Activated CD4-positive, alpha-beta T cell treated with anti-CD3 and anti-CD28 coated beads, Interleukin-2, amount 50 U/mL, for 16 hours (primary cell): ENCODE results near the gene PCK2.

Experiments
- DNase-seq: peaks from one replicate; pipeline ENCODE4 v3.0.0-alpha.2; 2020

Gene PCK2

DNA sequence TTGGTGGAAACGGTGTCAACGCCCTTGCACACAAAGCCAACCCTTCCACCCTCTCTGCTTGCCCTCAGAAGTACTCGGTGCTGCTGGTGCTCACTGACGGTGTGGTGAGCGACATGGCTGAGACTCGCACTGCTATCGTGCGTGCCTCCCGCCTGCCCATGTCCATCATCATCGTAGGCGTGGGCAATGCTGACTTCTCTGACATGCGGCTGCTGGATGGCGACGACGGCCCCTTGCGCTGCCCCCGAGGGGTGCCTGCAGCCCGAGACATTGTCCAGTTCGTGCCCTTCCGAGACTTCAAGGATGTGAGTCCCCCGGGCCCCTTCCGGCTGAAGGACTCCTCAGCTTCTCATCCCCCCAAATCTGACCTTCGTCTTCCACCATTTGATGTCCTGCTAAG lies 17.0 kb upstream of the PCK2 start:
- DNase-seq, result no peak

DNA sequence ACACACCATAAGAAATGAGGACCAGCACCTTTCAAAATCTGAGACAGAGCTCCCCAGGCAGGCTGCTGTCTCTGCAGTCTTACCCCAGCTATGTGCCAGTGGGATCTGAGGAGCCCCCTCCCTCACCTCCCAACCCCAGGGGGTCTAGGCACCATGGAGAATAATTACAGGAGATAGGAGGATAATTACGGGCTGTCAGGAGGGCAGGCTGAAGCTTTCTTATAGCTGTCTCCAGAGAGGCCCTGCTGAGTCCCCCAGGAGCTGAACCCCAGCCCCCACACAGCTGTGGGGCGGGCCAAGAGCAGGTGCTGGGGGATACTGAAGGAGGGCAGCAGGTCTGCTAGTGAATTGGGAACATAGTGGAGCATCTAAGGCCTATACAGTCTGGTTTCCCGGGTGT lies 16.0 kb upstream of the PCK2 start:
- DNase-seq, result no peak

DNA sequence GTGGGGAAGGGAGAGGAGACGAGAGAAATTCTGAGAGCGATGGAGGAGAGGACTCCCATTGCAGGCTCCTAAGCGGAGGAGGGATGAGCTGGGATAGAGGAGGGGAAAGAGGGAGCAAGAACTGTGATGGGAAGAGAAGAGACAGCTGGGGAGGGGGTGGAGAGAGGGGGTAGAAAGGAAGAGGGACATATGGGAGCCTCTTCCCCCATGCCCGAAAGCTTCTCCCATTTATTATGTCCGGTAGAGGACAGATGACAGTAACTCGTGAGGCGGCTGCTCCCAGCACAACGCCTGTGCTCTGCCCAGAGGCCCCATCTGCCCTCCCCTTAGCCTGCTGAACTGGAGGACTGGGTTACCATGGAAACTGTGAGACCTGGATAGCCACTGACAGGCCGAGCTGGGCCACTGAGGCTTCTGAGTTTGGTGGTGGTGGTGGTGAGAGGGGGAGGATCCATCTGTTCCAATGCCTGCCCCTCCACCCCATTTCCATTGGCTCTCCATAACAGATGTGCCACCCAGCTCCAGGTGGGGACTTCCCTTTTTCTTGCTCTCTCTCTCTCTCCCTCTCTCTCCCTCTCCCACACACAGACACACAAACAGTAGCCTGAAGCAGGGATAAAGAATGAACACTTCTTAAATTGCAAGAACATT lies 14.5 kb upstream of the PCK2 start:
- DNase-seq, result no peak

DNA sequence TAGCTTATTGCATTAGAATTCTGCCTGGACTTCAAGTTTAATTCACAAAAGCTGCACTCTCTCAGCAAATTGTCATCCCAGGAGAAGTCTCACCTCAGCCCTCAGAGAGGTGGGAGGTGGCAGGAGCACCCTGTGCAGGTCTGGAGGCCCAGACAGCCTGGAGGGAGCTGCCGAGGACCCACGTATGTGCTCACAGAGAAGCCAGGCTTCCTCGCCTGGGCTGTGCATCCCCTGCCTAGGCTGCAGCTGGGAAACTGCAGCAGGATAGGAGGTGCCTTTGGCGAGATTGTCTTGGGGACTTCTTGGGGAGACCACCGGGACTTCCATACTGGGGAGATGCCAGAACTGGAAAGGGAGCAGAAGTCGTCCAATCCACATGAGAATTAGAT lies 14.0 kb upstream of the PCK2 start:
- DNase-seq, result no peak

DNA sequence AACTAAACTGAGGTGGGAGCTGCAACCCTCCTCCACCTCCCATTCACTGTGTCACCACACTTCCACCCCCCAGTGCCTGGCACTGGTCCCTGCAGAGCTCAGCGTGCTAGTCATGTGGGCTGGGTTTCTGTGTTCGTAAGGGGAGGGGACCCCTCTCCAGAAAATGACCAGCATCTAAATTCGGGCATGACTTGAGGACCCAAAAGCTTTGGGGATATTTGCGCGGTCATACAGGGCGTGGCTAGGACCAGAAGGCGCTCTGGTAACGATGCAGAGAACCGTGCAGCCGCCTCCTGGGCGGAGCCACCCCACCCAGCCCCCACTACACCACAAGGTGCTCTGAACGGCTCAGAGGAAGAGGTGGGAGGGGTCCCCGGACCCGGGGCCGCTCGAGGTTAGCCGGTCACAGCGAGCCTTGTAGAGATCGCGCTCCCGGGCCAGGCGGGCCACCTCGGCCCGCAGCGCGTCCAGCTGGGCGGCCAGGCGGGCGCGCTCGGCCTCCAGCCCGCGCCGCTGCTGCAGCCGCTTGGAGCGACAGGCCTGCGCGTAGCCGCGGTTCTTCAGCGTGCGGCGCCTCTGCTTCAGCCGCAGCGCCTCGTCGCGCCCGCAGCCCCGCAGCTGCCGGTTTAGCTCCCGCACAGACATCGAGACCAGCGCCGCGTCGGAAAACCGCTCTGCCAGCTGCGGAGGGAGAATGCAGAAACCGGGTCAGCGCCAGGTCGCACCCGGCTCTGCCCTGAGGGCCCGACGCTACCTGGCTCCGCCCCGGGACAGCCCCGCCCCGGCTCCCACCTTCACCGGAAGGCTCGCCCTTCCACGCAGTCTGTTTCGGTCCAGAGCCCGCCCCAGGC lies 13.0 kb upstream of the PCK2 start:
- DNase-seq, result peak; percentile 71

DNA sequence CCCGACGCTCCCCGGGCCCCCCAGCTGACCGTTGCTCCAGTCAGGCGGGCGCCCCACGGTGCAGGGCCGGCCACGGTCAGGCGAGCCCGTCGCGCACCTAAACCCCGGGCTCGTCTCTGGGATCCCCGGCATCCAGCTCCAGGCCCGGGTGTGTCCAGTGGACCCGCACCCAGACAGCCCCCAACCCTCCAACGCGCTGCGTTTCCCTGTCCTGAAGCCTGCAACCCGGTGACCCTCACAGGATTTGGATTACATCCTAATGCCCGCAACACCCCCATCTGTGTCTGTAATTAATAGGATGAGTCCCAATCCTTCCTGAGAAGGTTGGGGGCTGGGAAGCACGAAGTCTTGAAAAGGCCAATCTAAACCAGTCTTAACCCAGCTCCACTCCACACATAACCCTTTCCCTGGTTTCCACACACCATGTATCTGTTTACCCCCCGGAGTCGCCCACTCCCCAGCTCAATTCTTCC lies 12.3 kb upstream of the PCK2 start:
- DNase-seq, result no peak

DNA sequence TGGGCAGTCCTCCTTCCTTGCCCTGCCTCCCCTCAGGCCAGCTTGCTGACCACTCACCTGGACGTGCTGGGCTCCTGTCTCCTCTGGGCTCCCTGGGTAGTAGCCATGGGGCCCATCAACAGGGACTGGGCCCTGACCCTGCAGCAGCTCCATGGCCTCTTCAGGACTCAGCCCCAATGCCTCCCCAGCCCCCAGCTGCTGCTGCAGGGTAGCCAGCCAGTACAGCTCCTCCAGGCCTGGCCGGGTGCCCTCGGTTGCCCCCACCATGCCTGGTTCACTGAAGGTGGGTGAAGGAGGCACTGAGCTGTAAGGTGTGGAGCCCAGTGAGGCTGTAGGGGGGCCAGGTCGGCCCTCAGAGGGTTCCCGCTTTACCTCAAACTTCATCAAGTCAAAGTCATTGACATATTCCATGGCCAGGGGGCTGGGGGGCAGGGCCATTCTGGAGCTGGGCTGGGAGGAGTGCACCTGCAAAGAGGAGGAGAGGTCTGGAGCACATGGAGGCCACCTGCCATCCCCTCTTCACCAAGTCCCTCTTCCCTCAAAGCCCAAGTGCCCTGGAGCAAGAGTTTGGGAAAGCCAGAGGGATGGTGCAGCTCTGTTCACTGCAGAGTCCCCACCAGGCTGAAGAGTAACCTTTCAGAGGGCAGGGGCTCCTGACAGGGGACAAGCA lies 11.6 kb upstream of the PCK2 start:
- DNase-seq, result no peak

DNA sequence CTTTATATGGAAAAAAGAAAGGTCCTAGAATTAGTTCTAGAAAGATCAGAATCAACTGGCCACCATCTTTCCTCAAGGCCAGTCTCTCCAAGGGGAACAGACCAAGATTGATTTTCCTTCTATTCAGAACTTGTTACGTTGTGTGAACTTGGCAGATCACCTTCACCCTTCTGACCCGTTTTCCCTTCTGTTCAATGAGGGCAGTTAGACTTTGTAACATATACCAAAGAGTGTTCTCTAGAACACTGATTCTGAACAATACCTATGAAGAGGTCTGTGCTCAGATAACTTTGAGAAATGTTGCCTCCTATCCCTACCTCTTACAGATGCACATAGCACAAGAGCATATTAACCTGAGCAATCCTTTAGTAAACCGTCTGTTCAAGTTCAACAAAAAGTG lies 10.6 kb upstream of the PCK2 start:
- no peak for DNase-seq

DNA sequence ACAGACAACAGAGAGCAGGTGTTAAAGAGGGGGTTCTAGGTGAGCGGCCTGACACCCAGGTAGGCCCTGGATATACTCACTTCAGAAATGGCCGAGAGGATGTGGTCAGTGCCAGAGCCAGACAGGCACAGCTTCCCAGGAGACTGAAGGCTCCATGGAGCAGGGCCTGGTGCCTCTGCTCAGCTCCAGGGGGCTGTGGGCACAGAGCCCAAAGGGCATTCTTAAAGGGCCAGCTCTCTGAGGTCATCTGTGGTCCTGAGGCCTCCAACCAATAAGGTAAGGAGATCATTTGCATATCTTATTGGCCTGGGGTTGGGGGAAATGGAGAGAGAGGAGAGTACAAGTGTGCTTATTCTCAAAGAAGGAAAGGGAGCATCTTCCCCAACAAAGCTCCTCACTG lies 9.7 kb upstream of the PCK2 start:
- DNase-seq, result no peak

DNA sequence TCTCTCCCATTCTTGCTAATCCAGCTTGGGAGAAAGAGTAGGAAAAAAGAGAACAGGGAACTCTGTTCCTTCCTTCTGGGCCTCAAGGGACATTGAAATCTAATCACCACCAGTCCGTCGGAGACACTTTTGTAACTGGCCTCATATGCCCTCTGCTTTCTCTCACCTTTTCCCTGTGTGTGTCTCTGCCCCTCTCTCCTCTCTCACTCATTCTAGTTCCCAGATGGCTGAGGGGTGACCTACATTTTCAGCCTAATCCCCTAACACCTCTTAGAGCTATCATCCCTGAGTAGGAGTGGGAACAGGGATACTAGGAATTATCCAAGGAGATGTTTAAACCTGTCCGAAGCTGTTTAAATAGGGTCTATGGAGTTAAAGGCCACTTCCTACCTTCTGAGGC lies 8.9 kb upstream of the PCK2 start:
- DNase-seq, result no peak

DNA sequence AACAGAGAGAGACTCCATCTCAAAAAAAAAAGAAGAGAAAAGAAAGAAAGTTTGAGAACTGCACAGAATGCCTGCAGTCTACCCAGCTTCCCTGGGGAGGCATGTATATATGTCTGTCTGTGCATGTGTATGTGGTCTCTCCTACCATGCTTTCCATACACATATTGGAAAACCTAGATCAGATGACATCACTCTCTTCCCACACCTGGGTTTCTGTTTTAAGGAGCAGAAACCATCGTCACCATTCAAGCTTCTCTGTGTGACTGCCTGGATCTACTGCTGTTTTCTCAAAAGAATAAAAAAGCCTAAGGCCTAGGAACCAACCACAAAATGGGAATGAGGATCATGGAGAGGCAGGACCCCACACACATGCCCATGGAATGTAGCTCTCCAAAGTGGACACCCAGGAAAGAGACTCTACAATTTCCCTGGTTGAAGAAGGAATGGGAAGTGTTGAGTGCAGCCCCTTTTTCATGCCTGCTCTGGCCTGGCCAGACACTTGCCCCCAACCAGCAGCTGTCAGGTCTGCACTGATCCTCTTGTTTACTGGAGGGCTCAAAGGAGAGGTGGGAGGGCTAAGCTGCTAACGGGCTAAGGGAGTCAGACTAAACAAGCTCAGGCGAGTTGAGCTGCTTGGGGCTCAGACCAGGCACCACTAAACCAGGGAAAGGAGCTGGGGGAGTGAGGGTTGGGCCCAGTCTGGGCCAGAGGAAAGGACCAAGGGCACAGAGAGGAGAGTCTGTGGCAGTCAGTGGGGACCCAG lies 7.7 kb upstream of the PCK2 start:
- no peak for DNase-seq

DNA sequence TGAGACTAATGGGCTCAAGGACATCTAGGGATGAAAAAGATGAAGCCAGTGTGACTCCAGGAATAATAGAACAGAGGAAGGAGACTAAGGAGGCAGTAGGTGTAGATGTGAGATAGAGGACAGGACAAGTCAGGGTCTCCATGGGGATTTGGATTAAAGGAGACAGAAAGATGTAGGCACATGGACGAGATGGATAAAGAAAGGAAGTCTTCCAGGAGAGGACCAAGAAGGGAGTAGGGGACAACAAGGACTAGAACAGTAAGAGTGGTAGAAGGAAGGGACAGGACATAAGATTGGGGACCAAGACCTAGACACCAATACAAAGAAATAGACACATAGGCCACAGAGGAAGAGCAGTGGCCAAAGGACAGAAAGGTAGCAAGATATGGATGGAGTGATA lies 7.1 kb upstream of the PCK2 start:
- DNase-seq, result no peak

DNA sequence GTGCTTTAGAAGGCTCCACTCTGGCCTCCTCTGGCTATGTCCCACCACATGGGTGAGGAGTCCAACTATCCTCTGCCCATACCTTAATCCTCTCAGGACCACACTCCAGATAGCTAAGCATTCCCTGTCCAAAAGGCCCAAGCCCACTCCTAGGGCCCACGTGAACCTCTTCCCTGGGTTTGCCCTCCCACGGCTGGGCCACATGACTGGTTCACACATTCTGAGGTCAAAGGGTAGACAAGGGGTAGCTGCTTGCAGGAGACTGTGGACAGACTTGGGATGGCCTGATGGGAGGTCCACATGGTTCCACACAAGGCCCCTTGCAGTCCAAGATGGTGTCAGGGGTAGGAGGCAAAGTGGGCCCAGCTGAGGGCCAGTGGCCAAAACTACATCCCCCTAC lies 6.0 kb upstream of the PCK2 start:
- DNase-seq, result no peak

DNA sequence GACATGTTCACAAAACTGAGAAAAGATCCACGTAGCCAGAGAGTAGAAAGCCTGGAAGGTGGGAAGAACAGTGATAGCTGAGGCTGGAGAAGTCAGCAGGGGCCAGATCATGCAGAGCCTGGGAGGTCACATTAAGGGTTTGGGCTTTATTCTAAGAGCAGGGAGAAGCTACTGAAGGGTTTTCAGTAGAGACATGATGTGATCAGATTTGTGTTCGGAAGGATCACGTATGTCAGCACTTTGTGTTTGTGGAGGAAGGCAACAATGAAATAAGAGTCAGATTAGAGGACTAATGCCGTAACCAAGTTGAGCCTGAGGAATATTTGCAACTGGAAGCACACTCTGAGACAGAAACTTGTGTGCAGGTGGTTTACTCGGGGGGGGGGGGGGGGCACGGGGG lies 4.2 kb upstream of the PCK2 start:
- DNase-seq, result no peak

DNA sequence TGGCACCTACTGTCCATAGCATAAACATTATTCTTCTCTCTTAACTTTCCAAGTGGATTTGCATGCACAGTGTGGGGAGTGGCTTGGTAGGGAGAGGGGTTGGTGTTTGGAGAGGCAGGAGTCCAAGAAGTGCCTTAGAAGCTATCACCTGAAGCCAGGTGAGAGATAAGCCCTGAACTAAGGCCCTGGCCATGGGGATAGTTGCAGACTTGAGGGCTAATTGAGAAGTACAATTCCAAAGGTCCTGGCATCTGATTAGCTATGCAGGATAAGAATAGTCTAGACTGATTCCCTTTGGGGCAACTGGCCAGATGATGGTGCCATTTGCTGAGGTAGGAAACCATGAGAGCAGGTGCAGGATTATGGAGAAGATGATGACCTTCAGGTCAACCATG lies 2.0 kb upstream of the PCK2 start:
- DNase-seq, result no peak

DNA sequence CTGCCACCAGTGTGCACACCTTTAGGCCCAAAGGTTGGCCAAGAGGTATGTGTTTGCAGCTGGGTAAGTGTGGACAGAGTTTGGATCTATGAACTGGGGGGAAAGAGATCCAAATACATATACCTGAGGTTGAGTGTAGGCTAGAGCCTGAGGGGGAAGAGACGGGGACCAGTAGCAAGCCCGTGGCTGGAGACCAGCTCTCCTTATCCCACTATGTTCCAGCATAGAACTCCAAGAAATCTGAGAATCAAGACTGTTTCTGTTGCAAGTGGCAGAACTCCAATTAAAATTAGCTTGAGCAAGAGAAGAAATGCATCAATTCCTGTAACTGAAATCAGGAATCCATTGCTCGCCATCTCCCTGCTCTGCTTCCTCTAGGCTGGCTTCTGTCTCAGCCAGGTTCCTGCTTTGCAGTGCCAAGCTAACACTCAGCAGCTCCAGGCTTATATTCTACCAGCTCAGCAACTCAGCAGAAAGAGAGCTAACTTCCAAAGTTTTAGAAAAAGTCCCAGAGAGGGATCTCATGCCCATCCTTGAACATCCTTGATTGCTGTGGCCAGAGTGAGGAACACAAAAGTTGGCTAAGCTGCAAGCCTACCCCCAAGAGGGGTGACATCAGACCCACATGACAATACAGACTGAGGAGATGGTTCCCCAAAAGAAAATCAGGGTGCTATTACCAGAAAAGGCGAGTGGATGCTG lies 1.5 kb upstream of the PCK2 start:
- no peak for DNase-seq

DNA sequence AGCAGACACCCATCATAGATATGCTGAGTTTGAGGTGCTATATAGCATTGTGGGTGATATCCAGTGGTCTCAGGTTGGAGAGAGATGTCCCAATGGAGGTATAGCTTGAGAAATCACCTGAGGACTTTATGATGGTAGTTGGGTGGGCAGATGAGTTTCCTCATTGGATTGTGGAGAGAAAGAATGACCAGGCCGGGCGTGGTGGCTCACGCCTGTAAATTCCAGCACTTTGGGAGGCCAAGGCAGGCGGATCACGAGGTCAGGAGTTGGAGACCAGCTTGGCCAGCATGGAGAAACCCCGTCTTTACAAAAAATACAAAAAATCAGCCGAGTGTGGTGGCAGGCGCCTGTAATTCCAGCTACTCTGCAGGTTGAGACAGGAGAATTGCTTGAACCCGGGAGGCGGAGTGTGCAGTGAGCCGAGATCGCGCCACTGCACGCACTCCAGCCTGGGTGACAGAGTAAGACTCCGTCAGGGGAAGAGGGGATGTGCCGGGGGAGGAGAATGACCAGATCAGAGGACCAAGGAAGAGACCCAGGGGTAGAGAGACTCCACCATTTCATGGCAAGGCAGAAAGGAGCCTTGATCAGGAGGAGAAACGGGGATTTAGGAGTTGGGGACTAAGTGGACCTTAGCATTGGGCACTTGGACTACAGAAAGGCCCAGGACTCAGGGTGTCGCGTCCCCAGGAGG lies 757 bp upstream of the PCK2 start:
- no peak for DNase-seq

DNA sequence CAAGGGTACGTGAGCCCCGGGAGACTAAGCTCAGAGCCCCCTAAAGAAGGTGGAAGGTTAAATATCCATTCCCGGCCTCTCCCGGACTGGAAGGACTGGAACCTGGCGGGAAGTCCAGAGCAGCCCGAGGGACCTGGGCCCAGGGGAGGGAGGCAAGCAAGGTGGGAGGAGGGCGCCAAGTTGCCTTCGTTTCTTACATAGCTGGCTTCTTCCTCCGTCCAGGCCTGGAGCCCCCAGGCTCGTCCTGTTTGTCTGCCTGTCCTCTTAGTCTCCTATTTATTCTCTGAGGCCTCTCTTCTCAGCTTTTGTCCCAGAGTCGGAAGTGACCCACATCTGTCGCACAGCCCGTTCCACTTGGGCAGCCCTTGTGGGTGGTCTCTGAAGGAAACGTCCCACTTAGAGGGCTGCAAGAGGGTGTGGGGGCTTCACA lies 745 bp downstream of the PCK2 start:
- peak; percentile 16 for DNase-seq

DNA sequence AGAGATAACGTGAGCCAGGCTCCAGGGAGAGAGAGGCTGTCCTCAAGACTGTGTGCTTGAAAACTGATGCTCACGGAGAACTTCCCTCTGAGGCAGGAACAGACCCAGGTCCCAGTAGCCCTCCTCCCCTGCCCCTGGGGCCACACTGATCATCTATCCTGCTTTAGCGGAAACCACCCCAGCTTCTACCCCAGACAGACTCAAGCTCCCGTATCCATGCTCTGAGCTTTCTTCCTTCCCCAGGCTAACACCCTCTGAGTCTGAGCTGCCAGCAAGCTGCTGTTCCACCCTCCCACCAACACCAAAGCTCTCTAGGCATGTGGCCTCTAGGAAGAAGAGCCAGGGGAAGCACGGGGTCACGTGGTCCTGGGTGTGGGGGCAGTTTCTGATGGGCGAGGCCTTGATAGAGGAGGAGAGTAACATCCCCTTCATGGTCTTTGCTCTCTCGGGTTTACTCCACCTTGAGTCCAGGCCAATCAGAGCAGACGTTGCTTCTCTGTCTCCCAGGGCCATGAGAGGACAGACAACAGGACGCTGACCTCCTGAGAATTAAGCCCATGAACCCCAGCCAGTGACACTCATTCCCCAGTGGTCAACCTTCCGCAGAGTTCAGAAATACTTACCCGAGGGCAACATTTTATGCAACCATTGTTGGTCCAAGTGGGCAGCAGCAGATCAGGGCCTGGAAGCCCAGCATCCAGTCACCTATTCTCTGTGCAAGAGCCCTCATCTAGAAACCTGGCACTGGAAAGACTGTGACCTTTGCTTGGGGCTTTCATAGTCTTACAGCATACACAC lies 1.4 kb downstream of the PCK2 start:
- DNase-seq, result peak; percentile 76

DNA sequence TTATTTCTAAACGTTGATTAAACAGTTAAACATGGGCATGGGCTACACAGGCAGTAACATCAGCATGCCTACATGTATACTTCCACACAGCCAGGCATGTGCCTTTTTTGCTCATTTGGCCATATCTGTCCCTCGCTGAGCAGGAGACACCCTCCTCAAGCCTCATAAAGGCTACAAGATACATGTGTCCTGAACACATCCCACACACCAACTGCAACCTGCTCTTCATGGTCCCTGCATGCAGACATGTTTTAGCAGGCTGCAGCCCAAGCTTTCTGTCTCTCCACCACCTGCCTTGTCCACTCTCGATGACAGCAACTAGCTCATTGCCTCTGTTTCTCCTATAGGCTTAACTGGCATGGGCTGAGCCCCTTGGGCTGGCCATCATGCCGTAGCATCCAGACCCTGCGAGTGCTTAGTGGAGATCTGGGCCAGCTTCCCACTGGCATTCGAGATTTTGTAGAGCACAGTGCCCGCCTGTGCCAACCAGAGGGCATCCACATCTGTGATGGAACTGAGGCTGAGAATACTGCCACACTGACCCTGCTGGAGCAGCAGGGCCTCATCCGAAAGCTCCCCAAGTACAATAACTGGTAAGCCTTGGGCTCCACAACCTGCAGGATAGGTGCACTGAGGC lies 2.6 kb downstream of the PCK2 start:
- no peak for DNase-seq
